ENCODE results near the gene CHMP4B.
A peak's percentile ranks its signal among the peaks of the same experiment; 100 is the strongest.

The CHMP4B gene

GRCh38 chr20:33866398-33867100 is 55.4 kb downstream of the CHMP4B start:
- DNase-seq = no peak

GRCh38 chr20:33868042-33868441 is 56.9 kb downstream of the CHMP4B start:
- DNase-seq = no peak

- no peak for DNase-seq
Measured at GRCh38 chr20:33868595-33868994, 57.4 kb downstream of the CHMP4B start.

GRCh38 chr20:33869283-33869682 is 58.1 kb downstream of the CHMP4B start:
- no peak for DNase-seq

GRCh38 chr20:33871362-33871761 is 60.2 kb downstream of the CHMP4B start:
- DNase-seq = no peak

- no peak for DNase-seq
Measured at GRCh38 chr20:33874129-33874528, 63.0 kb downstream of the CHMP4B start.

GRCh38 chr20:33875055-33875454 is 63.9 kb downstream of the CHMP4B start:
- no peak for DNase-seq

- no peak for DNase-seq
Measured at GRCh38 chr20:33875534-33876026, 64.4 kb downstream of the CHMP4B start.

GRCh38 chr20:33878583-33878982 is 67.4 kb downstream of the CHMP4B start:
- no peak for DNase-seq

- no peak for DNase-seq
Measured at GRCh38 chr20:33880396-33880795, 69.2 kb downstream of the CHMP4B start.

- DNase-seq = peak in 1 of 2 experiments; percentile 25
Measured at GRCh38 chr20:33881989-33882388, 70.8 kb downstream of the CHMP4B start.

GRCh38 chr20:33882481-33882880 is 71.3 kb downstream of the CHMP4B start:
- no peak for DNase-seq

- DNase-seq = peak in 1 of 2 experiments; percentile 17
Measured at GRCh38 chr20:33883164-33883563, 72.0 kb downstream of the CHMP4B start.

GRCh38 chr20:33884633-33885032 is 73.5 kb downstream of the CHMP4B start:
- no peak for DNase-seq

- no peak for DNase-seq
Measured at GRCh38 chr20:33889312-33889711, 78.2 kb downstream of the CHMP4B start.

GRCh38 chr20:33890557-33890956 is 79.4 kb downstream of the CHMP4B start:
- DNase-seq = no peak

GRCh38 chr20:33893314-33893713 is 82.2 kb downstream of the CHMP4B start:
- no peak for DNase-seq

- DNase-seq = no peak
Measured at GRCh38 chr20:33894798-33895197, 83.7 kb downstream of the CHMP4B start.

- peak in 1 of 2 experiments; percentile 5 for DNase-seq
Measured at GRCh38 chr20:33896509-33896908, 85.4 kb downstream of the CHMP4B start.

GRCh38 chr20:33897313-33897912 is 86.3 kb downstream of the CHMP4B start:
- no peak for DNase-seq

GRCh38 chr20:33899106-33899505 is 88.0 kb downstream of the CHMP4B start:
- no peak for DNase-seq

GRCh38 chr20:33900521-33901131 is 89.5 kb downstream of the CHMP4B start:
- DNase-seq = no peak

GRCh38 chr20:33901132-33901523 is 90.0 kb downstream of the CHMP4B start:
- DNase-seq = no peak

GRCh38 chr20:33902011-33902410 is 90.9 kb downstream of the CHMP4B start:
- no peak for DNase-seq

All from NCI-H524 (cell line).